Stimulated activated CD4-positive, alpha-beta T cell treated with anti-CD3 and anti-CD28 coated beads, TNF-alpha, amount 100 ng/mL, for 24 hours (primary cell): ENCODE data around the gene BAHCC1.
"Not testable (repeated sequence)": the region's sequence is repeated elsewhere in the genome, so short reads cannot be mapped to it uniquely, and the experiment has no call there.

Source experiments
- DNase-seq, 3 experiments: peaks; one replicate each; pipeline ENCODE4 v3.0.0-alpha.2; 2020; ENCODE audit warnings: low read depth in 3 of 3

The BAHCC1 gene

DNA sequence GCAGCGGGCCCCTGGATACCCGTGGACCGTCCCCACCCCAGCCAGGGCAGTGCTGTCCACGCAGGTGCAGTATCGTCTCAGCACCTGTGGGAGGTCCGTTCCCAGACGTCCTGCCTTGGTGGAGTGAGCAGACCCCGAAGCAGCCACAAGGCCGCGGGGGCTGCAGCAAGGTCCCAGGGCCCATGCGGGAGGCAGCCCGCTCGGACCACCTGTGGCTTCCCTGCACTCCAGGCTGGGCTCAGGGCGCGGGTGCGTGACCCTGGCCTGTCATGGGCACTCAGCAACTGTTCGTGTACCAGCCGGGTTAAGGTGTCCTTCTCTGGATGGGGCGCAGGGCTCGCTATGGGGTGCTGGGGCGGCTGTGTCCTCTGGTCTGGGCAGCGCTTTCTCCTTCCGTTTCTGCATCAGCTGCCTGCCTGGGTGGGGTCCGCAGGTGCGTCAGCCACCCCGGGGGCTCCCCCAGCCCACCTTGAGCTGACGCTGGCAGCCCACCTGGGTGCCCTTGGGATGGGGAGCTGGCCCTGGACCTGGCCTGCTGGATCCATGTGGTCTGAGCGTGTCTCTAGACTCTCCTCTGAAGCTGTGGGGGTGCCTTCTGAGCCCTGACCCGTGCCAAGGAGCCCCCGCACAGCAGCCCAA is 18.4 kb downstream of the BAHCC1 start:
- no peak for DNase-seq

DNA sequence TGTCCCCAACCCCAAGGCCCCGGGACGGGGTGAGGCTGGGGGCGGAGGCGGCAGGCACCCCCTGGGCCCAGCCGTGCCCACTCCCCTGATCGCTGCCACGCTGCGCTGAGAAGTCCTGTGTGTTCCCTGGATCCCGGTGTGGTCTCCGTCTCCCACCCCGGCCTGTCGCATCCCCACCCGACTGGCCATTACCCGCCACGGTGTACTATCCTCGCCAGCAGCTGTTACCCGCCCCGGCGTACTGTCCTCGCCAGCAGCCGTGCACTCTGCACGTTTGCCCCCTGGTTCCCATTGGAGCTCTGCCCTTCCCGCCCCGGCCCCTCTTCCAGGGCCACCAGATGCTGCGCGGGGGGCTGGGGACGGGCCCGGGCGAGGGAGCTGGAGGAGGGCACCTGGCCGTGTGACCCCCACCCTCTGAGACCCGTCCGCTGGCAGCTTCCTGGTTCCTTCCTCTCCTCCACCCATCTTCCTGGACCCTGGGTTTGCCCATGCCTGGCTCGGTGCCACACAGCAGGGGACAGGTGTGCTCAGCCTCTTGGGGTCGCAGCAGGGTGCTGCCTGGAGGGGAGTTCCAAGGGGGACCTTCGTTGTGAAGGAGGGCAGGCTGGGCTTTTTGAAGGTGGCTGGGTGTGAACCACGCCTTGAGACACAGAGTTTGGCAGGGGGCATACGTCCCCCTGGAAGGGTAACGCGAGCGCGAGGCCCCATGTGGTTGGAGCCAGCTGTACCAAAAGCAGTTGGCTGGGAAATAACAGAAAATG is 19.7 kb downstream of the BAHCC1 start:
- DNase-seq = no peak

DNA sequence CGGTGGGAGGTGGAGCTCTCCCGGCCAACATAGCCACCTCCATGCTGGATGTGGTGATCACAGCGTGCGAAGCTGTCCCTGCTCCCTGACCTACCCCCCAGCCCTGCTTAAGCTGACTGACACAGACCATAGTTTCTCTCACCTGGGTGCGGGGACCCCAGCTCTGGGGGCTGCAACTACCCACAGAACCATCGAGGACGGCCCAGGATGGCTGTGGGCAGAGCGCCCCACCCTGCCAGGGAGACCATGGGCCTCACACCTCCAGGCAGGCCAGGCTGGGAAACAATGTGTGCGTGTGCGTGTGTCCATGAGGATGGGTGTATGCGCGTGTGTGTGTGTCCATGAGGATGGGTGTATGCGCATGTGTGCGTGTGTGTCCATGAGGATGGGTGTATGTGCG is 20.4 kb downstream of the BAHCC1 start:
- no peak for DNase-seq

DNA sequence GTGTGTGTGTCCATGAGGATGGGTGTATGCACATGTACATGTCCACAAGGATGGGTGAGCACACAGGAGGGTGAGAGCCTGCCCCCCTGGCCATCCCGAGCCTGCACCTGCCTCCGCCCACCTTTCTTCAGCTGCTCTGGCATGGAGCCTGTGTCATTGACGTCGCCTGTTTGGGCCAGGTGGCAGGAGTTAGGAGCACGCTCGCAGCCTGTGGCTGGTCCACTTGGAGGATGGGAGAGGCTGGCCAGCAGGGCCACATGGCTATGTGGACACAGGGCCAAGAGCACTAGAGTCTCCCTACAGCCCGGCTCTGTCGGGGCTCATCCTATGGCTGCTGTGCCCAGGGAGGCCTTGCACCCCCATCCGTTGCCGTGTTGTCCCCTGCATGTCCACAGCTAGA is 21.4 kb downstream of the BAHCC1 start:
- DNase-seq = no peak

DNA sequence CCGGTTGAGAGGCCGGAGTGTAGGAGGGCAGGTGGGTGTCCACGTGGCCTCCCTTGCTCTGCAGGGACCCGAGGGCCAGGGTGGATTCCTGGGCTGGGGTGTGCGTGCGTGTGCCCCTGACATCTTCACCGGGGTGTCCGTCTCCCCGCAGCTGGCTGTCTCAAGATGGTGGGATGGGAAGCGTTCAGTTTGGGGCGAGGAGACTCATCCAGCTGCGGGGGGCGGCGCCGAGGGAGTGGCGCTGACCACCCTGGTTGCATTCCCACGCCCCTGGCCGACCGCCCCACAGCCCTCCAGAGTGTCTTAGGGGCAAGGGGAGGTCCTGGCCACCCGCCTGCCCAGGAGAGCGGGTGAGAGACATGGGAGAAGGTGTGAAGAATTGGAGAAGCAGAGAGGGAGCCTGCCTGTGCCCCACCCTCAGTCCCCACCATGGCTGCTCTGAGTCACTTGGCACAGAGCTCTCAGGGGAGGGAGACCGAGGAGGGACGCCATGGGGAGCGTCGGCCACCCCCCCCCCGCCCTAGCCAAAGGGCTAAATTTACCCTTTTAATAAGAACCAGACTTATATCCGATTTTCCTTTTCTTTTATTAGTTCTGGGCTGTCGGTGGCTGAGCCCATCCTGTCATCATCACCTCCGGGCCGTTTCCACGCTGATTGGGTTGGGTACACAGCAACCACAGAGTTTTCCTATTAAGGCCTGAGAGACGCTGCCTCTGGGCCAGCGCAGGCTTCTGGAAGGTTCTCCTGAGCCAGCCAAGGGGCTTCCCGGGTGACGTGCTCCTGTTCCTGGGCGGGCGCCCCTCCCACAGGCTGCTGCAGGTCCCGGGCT is 22.0 kb downstream of the BAHCC1 start:
- DNase-seq = no peak

DNA sequence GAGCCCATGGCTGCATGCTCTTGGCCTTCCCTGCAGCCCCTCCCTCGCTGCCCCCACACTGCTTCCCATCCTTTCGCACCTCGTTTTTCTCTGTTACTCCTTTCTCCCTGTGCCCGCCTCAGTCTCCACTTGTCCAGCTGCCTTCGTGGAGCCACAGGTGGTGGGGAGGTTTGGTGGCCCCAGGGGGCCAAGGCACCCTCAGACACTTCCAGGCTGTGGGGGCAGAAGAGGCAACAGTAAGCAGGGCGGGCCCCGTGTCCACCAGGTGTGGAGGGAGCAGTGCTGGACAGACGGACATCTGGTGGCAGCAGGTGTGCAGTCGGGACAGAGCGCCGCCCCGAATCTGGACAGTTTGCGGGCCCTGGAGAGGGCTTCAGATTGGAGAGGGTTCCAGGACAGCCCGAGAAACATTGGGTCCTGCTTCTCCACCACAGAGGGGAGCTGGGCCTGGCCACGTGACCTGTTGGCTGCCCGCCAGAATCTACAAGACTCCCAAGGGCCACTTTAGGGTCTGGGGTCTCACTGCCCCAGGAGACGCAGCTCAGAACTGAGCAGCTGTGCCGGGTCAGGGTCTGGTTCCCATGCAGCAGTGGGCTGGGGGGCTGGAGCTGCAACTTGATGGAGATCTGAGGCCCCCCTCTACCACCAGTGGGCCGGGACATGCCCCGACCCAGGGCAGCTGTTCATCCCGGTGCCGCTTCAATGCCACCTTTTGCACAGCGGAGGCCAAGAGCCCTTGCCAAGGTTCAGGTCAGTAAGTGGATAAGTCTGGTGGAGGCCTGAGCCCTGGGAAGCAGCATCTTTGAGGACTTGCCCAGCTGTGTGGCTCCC is 22.8 kb downstream of the BAHCC1 start:
- no peak for DNase-seq

DNA sequence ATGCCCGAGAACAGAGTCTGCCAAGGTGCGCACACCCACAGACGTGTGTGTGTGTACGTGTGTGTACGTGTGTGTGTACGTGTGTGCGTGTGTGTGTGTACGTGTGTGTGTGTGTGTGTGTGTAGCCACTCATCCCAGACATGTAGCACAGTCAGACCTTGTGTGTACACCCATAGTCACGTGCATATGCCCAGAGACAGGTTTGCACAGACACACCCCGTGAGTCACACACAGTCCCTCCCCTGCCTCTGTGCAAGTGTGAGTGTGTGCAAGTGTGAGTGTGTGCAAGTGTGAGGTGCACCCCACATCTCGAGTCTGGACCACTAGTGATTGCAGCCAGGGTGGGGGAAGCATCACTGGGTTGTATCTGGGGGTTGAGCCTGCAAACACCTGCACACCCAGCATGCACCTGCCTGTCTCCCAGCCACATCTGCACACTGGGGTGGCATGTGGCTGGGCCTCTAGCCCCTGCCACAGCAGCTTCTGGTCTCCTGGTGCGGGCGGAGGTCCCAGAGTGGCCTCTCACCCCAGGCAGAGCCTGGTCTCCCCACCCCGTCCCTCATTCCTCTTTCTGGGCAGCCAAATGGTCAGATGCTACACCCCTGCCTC is 23.6 kb downstream of the BAHCC1 start:
- no peak for DNase-seq

DNA sequence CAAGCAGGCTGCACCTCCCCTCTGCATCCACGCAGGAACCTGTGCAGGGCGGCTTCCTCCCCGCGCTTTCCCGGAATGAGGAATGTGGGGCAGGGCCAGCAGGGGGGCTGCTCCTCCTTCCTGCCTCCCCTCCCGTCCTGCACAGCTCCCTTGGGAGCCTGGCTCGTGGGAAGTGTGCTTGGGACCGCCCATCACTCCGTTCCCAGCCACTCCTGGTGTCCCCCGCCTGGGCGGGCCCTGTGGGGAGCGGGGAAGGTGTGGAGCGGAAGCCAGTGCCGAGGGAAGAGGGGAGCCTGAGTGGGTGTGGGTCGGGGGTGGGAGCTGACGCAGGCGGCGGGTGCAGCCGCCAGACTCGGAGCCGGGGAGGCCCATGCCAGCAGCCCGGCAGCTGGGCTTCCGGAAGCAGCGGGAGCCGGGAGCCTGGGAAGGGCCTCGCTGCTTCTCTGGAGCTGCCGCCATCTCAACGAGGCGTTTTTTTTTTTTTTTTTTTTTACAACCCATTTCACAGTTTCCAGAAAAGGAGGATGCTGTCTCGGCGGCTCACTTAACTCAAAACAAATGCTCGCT is 24.1 kb downstream of the BAHCC1 start:
- DNase-seq = no peak

DNA sequence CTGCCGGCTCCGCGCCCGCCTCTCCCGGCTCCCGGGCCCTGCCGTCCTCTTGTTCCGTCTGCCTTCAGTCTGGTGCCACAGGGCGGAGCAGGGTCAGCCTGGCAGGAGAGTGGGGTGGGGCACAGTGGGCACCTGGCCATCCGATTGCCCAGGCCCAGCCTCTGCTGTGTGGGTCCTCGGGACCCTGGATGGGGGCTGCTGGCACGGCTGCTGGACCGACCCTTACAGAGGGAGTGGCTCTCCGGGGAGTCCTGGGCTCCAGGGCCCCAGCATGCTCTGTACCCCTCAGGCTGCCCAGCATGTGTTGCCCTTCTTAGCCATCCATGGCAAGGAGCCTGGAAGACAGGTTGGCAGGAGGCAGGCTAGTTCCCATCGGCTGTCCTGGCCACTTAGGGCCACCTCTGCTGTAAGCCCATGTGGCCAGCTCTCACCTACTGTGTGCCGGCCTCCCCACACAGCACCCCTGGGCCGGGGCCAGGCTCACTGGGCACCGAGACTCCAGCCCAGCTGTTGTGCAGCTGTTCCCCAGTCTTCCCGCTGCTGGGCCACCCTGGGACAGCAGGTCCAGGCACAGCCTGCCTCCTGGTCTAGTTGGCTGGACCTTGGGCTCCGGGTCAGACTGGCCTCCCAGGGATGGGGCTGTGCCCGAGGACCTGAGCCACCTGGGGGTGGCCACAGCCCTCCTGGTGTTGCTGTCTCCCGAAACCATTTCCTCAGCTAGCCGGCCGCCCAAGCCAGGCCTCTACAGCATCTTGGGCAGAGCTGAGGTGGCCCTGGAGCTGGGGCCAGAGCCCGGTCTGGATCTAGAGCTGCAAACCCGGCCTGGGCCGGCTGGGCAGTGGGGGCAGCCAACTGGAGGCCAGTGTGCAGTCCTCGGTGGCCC is 24.9 kb downstream of the BAHCC1 start:
- DNase-seq = no peak

DNA sequence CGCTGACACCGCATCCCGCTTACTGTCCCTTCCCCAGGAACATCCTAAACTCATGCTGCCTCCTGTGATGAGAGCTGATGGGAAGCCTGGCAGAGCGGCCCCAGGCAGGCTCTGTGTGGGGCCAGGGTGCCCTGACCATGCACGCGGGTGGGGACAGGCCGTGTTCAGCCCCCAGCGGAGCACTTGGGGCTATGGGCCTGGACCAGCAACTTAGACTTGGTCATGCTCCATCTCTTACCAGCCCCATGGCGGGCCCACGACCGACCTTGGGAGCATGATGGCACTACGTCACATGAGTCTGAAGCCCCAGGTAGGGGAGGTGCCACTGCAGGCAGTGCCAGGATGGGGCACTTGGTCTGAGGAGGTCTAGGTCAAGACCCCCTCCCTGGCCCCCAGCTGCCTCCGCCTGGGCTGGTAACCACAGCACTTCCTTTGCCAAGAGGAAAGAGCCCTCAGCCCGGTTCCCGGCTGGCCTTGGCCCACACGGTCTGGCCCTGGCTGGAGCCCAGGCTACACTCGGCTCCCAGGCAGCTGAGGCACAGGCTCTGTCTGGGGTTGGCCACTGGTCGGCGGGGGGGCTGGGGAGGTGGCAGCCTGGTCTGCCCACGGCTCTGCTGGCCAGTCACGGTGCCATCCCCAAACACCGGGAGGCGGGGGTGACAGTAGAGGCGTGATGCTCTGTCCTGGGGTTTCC is 25.7 kb downstream of the BAHCC1 start:
- no peak for DNase-seq

DNA sequence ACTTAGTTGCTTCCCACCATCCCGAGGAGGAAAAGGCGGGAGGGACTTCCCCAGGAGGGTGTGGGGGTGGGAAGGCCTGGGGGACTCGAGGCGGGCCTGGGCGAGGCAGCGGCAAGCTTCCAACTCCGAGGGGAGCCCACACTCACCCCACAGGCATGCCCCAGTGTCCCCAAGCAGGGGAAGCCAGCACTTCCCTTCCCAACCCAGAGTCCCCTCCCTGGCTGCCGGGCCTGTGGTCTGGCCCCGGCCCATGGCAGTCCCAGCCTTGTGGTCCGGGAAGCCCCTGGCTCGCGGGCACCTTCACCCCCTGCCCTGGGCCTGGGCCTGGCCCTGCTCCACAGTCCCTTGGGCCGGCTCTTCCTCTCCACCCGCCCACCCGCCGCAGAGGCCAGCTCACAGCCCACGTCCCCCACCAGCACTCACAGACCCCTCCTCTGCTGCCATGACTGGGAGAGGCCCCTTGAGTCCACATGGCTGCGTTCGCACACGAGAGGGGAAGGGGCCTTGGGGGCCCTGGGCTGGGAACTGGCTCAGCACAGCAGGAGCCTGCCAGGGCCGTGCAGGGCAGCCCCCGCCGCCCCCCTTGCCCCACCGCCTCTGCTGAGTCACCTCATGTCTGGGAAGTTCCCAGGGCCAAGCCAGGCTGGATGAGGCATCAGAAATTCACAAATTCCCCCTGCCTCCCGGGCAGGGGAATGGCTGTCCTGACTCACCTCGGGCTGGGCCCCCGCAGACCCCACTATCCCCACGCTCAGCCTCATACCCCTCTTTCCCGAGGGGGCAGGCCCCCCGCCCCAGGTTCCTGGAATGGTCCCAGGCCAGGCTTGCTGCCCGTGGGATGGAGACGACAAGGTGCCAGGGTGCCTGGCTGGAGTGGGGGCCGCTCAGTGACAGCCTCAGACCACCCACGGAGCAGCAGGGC is 27.8 kb downstream of the BAHCC1 start:
- DNase-seq = no peak

DNA sequence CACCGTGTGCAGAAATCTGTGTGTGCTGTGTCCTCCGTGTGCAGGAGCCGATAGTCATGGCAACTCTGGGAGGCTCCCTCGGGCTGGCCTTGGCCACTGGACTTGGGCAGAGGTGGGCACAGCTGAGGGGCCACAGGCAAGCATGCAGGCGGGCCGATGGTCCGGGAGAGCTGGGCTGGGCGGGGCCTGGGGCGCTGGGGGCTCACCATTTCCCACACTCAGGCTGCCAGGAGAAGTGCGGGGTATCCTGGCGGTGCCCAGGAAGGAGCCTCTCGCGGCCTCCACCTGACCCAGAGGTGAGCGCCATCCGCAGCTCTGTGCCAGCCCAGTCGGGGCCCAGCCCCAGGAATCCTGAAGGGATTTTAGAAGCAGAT is 28.4 kb downstream of the BAHCC1 start:
- no peak for DNase-seq

DNA sequence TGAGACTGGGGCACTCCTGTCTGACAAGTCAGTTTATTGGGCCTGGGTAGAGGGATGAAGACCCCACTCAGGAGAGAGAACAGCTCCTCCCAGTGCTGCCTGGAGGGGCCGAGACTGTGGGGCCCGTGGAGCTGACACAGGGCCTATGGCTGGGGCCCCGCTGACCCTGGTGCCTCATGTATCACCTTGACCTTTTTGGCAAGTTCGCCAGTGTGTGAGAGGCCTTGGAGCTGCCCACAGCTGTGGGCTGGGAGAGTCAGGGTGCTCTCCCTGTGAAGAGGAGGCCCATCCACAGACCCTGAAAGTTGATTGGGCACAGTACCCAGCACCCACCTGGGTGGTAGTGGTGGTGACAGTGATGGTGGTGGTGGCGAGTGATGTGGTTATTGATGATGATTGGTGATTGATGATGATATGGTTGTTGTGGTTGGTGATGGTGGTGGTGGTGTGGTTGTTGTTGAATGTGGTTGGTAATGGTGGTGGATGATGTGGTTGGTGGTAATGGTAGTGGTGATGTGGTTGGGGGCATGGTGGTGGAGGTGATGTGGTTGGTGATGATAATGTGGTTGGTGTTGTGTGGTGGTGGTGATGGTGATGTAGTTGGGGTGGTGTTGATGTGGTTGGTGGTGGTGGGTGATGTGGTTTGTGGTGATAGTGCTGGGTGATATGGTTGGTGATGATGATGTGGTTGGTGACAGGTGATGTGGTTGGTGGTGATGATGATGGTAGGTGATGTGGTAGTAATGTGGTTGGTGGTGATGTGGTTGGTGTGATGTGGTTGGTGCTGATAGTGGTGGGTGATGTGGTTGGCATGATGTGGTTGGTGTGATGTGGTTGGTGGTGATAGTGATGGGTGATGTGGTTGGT is 29.1 kb downstream of the BAHCC1 start:
- no peak for DNase-seq

DNA sequence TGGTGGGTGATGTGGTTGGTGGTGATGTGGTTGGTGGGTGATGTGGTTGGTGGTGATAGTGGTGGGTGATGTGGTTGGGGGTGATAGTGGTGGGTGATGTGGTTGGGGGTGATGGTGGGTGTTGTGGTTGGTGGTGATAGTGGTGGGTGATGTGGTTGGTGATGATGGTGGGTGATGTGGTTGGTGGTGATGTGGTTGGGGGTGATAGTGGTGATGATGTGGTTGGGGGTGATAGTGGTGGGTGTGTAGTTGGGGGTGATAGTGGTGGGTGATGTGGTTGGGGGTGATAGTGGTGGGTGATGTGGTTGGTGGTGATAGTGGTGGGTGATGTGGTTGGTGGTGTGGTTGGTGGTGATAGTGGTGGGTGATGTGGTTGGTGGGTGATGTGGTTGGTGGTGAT is 29.8 kb downstream of the BAHCC1 start:
- DNase-seq = not testable (repeated sequence)

DNA sequence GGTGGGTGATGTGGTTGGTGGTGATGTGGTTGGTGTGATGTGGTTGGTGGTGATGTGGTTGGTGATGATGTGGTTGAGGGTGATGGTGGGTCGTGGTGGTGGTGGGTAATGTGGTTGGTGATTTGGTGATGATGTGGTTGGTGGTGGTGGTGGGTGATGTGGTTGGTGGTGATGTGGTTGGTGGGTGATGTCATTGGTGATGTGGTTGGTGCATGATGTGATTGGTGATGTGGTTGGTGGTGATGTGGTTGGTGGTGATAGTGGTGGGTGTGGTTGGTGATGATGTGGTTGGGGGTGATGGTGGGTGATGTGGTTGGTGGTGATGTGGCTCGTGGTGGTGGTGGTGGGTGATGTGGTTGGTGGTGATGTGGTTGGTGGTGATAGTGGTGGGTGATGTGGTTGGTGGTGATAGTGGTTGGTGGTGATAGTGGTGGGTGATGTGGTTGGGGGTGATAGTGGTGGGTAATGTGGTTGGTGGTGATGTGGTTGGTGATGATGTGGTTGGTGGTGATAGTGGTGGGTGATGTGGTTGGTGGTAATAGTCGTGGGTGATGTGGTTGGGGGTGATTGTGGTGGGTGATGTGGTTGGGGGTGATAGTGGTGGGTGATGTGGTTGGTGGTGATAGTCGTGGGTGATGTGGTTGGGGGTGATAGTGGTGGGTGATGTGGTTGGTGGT is 30.6 kb downstream of the BAHCC1 start:
- DNase-seq = peak in 1 of 3 experiments; percentile 21

DNA sequence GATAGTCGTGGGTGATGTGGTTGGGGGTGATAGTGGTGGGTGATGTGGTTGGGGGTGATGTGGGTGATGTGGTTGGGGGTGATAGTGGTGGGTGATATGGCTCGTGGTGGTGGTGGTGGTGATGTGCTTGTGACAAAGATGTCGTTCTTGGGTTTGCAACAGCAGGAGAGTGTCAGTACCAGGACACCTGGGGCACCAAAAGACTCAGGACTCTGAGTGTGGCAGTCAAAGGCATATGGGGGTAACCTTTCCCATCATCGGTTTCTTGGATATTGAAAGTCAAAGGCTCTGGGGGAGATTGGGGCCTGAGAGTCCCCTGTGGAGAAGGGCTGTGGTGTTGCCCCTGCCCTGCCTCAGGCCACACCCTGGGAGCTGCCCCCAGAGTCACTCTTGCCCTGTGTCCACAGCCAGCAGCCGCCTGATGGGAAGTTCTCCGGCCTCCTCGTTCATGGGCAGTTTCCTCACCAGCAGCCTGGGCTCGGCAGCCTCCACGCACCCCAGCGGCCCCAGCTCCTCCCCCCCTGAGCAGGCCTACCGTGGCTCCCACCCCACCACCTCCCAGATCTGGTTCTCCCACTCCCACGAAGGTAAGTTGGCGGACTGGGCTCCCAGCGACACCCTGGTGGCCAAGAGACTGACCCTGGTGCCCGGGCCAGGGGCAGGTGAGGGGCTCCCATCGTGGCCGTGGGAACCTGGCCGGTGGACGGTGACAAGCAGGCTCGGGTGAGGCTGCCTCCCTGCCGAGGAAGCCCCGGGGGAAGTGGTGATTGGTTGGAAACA is 31.3 kb downstream of the BAHCC1 start:
- no peak for DNase-seq
